Neural progenitor cell (in vitro differentiated cells): ENCODE measurements around the gene GPR180. TPM values are rescaled to one million over a fixed set of nuclear protein-coding genes. Genes with fewer than 3 reads are reported as not detected.

Source experiments
- DNase-seq: peaks from one replicate; pipeline ENCODE4 v3.0.0-alpha.2; 2016; ENCODE audit warnings: low spot score
- H2AFZ ChIP-seq: fragments of 200-600 bp; sonication (generic); replicated peaks from 2 replicates; pipeline ENCODE4 v1.6.1; 2016; ENCODE audit warnings: antibody characterized with exemption
- H3F3A ChIP-seq: fragments of 200-600 bp; sonication (generic); 2 replicates; pipeline ENCODE4 v1.6.1; 2016; ENCODE audit warnings: antibody characterized with exemption, low read depth
- H3K27ac ChIP-seq: fragments of 200-600 bp; sonication (generic); 2 replicates; pipeline ENCODE4 v1.5.1; 2016; ENCODE audit warnings: mild to moderate bottlenecking
- H3K27me3 ChIP-seq: fragments of 200-600 bp; sonication (generic); 2 replicates; pipeline ENCODE4 v1.6.1; 2016; ENCODE audit warnings: mild to moderate bottlenecking, moderate library complexity
- H3K36me3 ChIP-seq: fragments of 200-600 bp; sonication (generic); 2 replicates; pipeline ENCODE4 v1.5.1; 2016
- H3K4me1 ChIP-seq: fragments of 200-600 bp; sonication (generic); 2 replicates; pipeline ENCODE4 v1.6.1; 2016; ENCODE audit warnings: mixed run types
- H3K4me2 ChIP-seq: fragments of 200-600 bp; sonication (generic); 2 replicates; pipeline ENCODE4 v1.6.1; 2016
- H3K4me3 ChIP-seq: fragments of 200-600 bp; sonication (generic); 2 replicates; pipeline ENCODE4 v1.5.1; 2016
- H3K79me2 ChIP-seq: fragments of 200-600 bp; sonication (generic); 2 replicates; pipeline ENCODE4 v1.6.1; 2016; ENCODE audit warnings: low read depth
- H3K9ac ChIP-seq: fragments of 200-600 bp; sonication (generic); 2 replicates; pipeline ENCODE4 v1.6.1; 2016
- H3K9me3 ChIP-seq: fragments of 200-600 bp; sonication (generic); 2 replicates; pipeline ENCODE4 v1.5.1; 2016; ENCODE audit warnings: low read depth
- H4K20me1 ChIP-seq: fragments of 200-600 bp; sonication (generic); 2 replicates; pipeline ENCODE4 v1.6.1; 2016; ENCODE audit warnings: low read depth
- H3K27ac Mint-ChIP-seq: 3 replicates; pipeline ENCODE4 v1.8.0; 2021; ENCODE audit warnings: mixed read lengths
- H3K27me3 Mint-ChIP-seq: 2 replicates; pipeline ENCODE4 v1.8.0; 2022; ENCODE audit warnings: low read depth, mild to moderate bottlenecking, inconsistent platforms, moderate library complexity, mixed read lengths; ENCODE audit not compliant: insufficient read depth
- H3K36me3 Mint-ChIP-seq: 3 replicates; pipeline ENCODE4 v1.8.0; 2021; ENCODE audit warnings: mixed read lengths
- H3K4me1 Mint-ChIP-seq: 3 replicates; pipeline ENCODE4 v1.8.0; 2021; ENCODE audit warnings: mixed read lengths
- H3K4me3 Mint-ChIP-seq: 3 replicates; pipeline ENCODE4 v1.8.0; 2021; ENCODE audit warnings: mild to moderate bottlenecking, moderate library complexity, mixed read lengths
- H3K9me3 Mint-ChIP-seq: 3 replicates; pipeline ENCODE4 v1.8.0; 2020; ENCODE audit warnings: mixed read lengths
- EZH2 ChIP-seq: fragments of 200-600 bp; sonication (generic); IDR thresholded peaks from 2 replicates; pipeline ENCODE4 v1.6.1; 2017; ENCODE audit warnings: antibody characterized with exemption, mild to moderate bottlenecking, moderate library complexity
- EZH2phosphoT487 ChIP-seq: fragments of 200-600 bp; sonication (generic); IDR thresholded peaks from 2 replicates; pipeline ENCODE4 v1.6.1; 2017; ENCODE audit warnings: antibody characterized with exemption
- total RNA-seq: library from RNA; depleted of rRNA; stranded (reverse); fragments of >200 nt; gene quantifications from 2 replicates; pipeline ENCODE4 v1.2.3, GENCODE V29; 2015; ENCODE audit warnings: low replicate concordance
- TF ChIP-seq, protein P1 (sequence below): fragments of 200-600 bp; sonication (generic); IDR thresholded peaks from 2 replicates; pipeline ENCODE4 v1.5.1; 2017; ENCODE audit warnings: antibody characterized with exemption, mild to moderate bottlenecking

GPR180 gene
- total RNA-seq, 1 donor from 2014 or later = 16.5 TPM

DNA sequence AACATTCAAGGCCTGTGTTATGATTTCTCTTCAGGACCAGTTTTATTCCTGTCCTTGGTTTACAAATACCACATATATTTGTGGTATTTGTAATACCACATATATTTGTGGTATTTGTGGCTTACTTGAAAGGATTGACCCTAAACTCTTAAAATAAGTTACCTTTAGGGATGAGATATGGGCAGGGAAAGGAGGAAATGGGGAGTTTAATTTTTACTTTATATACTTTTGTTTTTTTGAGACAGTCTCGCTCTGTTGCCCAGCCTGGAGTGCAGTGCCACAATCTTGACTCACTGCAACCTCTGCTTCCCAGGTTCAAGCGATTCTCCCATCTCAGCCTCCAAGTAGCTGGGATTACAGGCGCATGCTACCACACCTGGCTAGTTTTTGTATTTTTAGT, 3.4 kb upstream of the GPR180 start:
- no peak overlapping the region for H3K4me2 ChIP-seq
- H3K4me3 ChIP-seq = no peak overlapping the region
- Mint-ChIP-seq H3K4me1 (peaks cover 28% of the 10 kb centered on the region), H3K4me3 (no peak overlapping the region), H3K27me3 (peaks cover 3% of the 10 kb centered on the region), H3K36me3 (no peaks in the 10 kb centered on the region), H3K9me3 (peaks cover 8% of the 10 kb centered on the region), H3K27ac (no peak overlapping the region)
- peaks cover 8% of the 10 kb centered on the region for H3K27me3 ChIP-seq
- H3K36me3 ChIP-seq = peaks cover 4% of the 10 kb centered on the region
- H3K4me1 ChIP-seq = peaks cover 19% of the 10 kb centered on the region
- TF ChIP-seq, protein P1, sequence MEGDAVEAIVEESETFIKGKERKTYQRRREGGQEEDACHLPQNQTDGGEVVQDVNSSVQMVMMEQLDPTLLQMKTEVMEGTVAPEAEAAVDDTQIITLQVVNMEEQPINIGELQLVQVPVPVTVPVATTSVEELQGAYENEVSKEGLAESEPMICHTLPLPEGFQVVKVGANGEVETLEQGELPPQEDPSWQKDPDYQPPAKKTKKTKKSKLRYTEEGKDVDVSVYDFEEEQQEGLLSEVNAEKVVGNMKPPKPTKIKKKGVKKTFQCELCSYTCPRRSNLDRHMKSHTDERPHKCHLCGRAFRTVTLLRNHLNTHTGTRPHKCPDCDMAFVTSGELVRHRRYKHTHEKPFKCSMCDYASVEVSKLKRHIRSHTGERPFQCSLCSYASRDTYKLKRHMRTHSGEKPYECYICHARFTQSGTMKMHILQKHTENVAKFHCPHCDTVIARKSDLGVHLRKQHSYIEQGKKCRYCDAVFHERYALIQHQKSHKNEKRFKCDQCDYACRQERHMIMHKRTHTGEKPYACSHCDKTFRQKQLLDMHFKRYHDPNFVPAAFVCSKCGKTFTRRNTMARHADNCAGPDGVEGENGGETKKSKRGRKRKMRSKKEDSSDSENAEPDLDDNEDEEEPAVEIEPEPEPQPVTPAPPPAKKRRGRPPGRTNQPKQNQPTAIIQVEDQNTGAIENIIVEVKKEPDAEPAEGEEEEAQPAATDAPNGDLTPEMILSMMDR = no peak
- TF ChIP-seq EZH2phosphoT487 (no peak), EZH2 (no peak)
- peaks cover 4% of the 10 kb centered on the region for H4K20me1 ChIP-seq
- DNase-seq = no peak
- no peak overlapping the region for H3K27ac ChIP-seq
- H3F3A ChIP-seq = peaks cover 9% of the 10 kb centered on the region
- no peak overlapping the region for H2AFZ ChIP-seq
- peaks cover 3% of the 10 kb centered on the region for H3K9me3 ChIP-seq
- H3K9ac ChIP-seq = no peak overlapping the region
- H3K79me2 ChIP-seq = peaks cover 39% of the 10 kb centered on the region

DNA sequence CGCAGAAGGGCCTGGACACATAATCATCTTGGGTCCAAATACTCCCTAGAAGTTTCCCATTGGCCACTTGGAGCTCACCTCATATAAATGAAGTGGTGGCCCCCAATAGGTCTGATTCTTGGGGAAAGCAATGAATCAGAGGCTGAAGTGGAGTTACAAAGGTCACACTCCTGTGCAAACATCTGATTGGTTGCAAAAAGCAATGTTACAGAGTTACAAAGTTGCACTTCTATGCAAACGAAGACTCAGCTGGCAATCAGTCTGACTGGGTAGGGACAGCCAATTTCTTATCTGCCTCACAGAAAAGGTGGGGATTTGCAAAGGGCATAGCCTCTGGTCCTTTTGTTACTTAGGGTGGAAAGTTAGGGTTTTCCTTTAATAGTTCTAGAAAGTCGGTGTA, 1.8 kb upstream of the GPR180 start:
- H3K36me3 Mint-ChIP-seq = no peaks in the 10 kb centered on the region
- H3K4me3 Mint-ChIP-seq = no peak overlapping the region

DNA sequence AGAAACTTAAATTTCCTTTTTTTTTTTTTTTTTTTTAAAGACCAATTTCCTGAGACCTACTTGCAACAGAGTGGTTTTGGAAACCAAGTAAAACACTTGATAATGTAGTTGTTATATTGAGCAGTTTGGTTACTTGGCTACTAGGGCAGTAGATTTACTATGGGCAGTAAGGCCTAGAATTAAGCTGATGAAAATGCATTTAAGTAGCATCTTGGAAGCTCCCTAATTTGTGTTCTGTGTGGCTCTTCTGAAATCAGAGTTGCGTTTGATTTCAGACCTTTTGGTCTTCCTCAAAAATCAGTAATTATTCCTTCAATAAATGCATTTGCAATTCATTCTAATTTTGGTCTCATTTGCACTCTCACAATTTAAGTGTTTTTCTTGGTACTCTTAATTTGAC, 810 bp downstream of the GPR180 start:
- Histone ChIP-seq H3K27ac (no peak overlapping the region), H3K27me3 (peaks cover 8% of the 10 kb centered on the region), H3K4me3 (peak overlapping the region; percentile 53), H3K9me3 (peaks cover 3% of the 10 kb centered on the region), H3K4me2 (peak overlapping the region; percentile 78), H2AFZ (no peak overlapping the region), H3K9ac (no peak overlapping the region), H3K4me1 (peaks cover 12% of the 10 kb centered on the region), H3F3A (peaks cover 9% of the 10 kb centered on the region), H3K79me2 (peaks cover 35% of the 10 kb centered on the region), H4K20me1 (peaks cover 15% of the 10 kb centered on the region), H3K36me3 (peaks cover 6% of the 10 kb centered on the region)
- Mint-ChIP-seq H3K36me3 (peaks cover 8% of the 10 kb centered on the region), H3K4me3 (peak overlapping the region; percentile 91), H3K9me3 (peaks cover 8% of the 10 kb centered on the region), H3K4me1 (peaks cover 8% of the 10 kb centered on the region), H3K27me3 (peaks cover 3% of the 10 kb centered on the region), H3K27ac (no peak overlapping the region)
- TF ChIP-seq EZH2phosphoT487 (no peak), EZH2 (no peak)
- TF ChIP-seq, protein P1 = no peak
- no peak for DNase-seq

More for the DNA sequence above, 1.8 kb upstream of the GPR180 start:
- Histone ChIP-seq H3K4me2 (no peak overlapping the region), H3K9ac (no peak overlapping the region), H3K4me1 (peaks cover 16% of the 10 kb centered on the region), H3K4me3 (no peak overlapping the region), H2AFZ (no peak overlapping the region), H3K79me2 (peaks cover 38% of the 10 kb centered on the region), H3K36me3 (no peaks in the 10 kb centered on the region), H3K27ac (no peak overlapping the region), H3K27me3 (peaks cover 8% of the 10 kb centered on the region), H4K20me1 (peaks cover 12% of the 10 kb centered on the region), H3F3A (peaks cover 9% of the 10 kb centered on the region), H3K9me3 (peaks cover 3% of the 10 kb centered on the region)
- peaks cover 3% of the 10 kb centered on the region for H3K27me3 Mint-ChIP-seq
- H3K4me1 Mint-ChIP-seq = peaks cover 19% of the 10 kb centered on the region
- no peak overlapping the region for H3K27ac Mint-ChIP-seq
- H3K9me3 Mint-ChIP-seq = peaks cover 8% of the 10 kb centered on the region
- DNase-seq = no peak
- TF ChIP-seq EZH2phosphoT487 (no peak), EZH2 (no peak)
- TF ChIP-seq, protein P1 = no peak
